Liver (tissue), 3 donors: Measurements from ENCODE around the gene FAM47C.

ENCODE experiments used
- EGR1 ChIP-seq, 2 donors: IDR thresholded peaks; 2 replicates each; pipeline ENCODE4 v1.6.1; 2016 to 2018; ENCODE audit warnings: antibody characterized with exemption in 2 of 2, low read depth in 2 of 2
- FOXA1 ChIP-seq: IDR thresholded peaks from 2 replicates; pipeline ENCODE4 v1.6.1; 2016; ENCODE audit warnings: antibody characterized with exemption
- GABPA ChIP-seq, 2 donors: IDR thresholded peaks in 1 of 2; conservative IDR thresholded peaks in 1 of 2; 2 replicates each; pipeline ENCODE4 v1.6.1; 2016; ENCODE audit warnings: antibody characterized with exemption in 2 of 2, mild to moderate bottlenecking in 1 of 2, moderate library complexity in 1 of 2
- JUND ChIP-seq, 2 donors: IDR thresholded peaks; 2 replicates each; pipeline ENCODE4 v1.6.1; 2016; ENCODE audit warnings: antibody characterized with exemption in 2 of 2
- MAX ChIP-seq: IDR thresholded peaks from 2 replicates; pipeline ENCODE4 v1.6.1; 2016; ENCODE audit warnings: antibody characterized with exemption
- NR2F2 ChIP-seq: IDR thresholded peaks from 2 replicates; pipeline ENCODE4 v1.6.1; 2016; ENCODE audit warnings: antibody characterized with exemption
- RAD21 ChIP-seq, 2 donors: IDR thresholded peaks; 2 replicates each; pipeline ENCODE4 v1.6.1; 2016; ENCODE audit warnings: antibody characterized with exemption in 2 of 2, mild to moderate bottlenecking in 2 of 2
- RXRA ChIP-seq, 2 donors: IDR thresholded peaks; 2 replicates each; pipeline ENCODE4 v1.6.1; 2017 to 2018; ENCODE audit warnings: antibody characterized with exemption in 2 of 2, mild to moderate bottlenecking in 1 of 2
- SP1 ChIP-seq: IDR thresholded peaks from 2 replicates; pipeline ENCODE4 v1.6.1; 2018; ENCODE audit warnings: antibody characterized with exemption, mild to moderate bottlenecking
- TAF1 ChIP-seq: conservative IDR thresholded peaks from 2 replicates; pipeline ENCODE4 v1.6.1; 2016; ENCODE audit warnings: antibody characterized with exemption, mild to moderate bottlenecking
- YY1 ChIP-seq: IDR thresholded peaks from 2 replicates; pipeline ENCODE4 v1.6.1; 2016; ENCODE audit warnings: antibody characterized with exemption, mild to moderate bottlenecking
- TF ChIP-seq, protein P1 (sequence below): fragments of 150-350 bp; IDR thresholded peaks from 2 replicates; pipeline ENCODE4 v1.5.1; 2017; ENCODE audit warnings: improper control_type of control experiment, low read depth, low read length; ENCODE audit not compliant: missing input control
- TF ChIP-seq, protein P2 (sequence below): IDR thresholded peaks from 2 replicates; pipeline ENCODE4 v1.6.1; 2016; ENCODE audit warnings: antibody characterized with exemption
- donor health status: healthy.
- donor health status: healthy.

- TF ChIP-seq FOXA1 (no peak), SP1 (no peak), YY1 (no peak), TAF1 (no peak), RAD21 (IDR thresholded peaks at IDR 0.05) (no peak), GABPA (IDR thresholded peaks at IDR 0.05 in 1 of 2, conservative IDR thresholded peaks at IDR 0.05 in 1 of 2) (no peak), JUND (IDR thresholded peaks at IDR 0.05) (no peak), EGR1 (IDR thresholded peaks at IDR 0.05; ENCODE audit: low read depth in 2 of 2) (no peak), NR2F2 (no peak), MAX (no peak), RXRA (IDR thresholded peaks at IDR 0.05) (no peak)
- TF ChIP-seq, protein P1, sequence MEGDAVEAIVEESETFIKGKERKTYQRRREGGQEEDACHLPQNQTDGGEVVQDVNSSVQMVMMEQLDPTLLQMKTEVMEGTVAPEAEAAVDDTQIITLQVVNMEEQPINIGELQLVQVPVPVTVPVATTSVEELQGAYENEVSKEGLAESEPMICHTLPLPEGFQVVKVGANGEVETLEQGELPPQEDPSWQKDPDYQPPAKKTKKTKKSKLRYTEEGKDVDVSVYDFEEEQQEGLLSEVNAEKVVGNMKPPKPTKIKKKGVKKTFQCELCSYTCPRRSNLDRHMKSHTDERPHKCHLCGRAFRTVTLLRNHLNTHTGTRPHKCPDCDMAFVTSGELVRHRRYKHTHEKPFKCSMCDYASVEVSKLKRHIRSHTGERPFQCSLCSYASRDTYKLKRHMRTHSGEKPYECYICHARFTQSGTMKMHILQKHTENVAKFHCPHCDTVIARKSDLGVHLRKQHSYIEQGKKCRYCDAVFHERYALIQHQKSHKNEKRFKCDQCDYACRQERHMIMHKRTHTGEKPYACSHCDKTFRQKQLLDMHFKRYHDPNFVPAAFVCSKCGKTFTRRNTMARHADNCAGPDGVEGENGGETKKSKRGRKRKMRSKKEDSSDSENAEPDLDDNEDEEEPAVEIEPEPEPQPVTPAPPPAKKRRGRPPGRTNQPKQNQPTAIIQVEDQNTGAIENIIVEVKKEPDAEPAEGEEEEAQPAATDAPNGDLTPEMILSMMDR, result no peak
- TF ChIP-seq, protein P2, sequence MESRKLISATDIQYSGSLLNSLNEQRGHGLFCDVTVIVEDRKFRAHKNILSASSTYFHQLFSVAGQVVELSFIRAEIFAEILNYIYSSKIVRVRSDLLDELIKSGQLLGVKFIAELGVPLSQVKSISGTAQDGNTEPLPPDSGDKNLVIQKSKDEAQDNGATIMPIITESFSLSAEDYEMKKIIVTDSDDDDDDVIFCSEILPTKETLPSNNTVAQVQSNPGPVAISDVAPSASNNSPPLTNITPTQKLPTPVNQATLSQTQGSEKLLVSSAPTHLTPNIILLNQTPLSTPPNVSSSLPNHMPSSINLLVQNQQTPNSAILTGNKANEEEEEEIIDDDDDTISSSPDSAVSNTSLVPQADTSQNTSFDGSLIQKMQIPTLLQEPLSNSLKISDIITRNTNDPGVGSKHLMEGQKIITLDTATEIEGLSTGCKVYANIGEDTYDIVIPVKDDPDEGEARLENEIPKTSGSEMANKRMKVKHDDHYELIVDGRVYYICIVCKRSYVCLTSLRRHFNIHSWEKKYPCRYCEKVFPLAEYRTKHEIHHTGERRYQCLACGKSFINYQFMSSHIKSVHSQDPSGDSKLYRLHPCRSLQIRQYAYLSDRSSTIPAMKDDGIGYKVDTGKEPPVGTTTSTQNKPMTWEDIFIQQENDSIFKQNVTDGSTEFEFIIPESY, result no peak
Measured at GRCh38 chrX:36961590-36961989, 46.6 kb upstream of the FAM47C start.
